ENCODE results near the gene GALNT9. TPM values are rescaled to one million over a fixed set of nuclear protein-coding genes. Genes with fewer than 3 reads are reported as not detected.

Gene GALNT9
- polyA plus RNA-seq, 1 of the 3 experiments (the other 2 are of a cell fraction), result not detected

- Histone ChIP-seq H3K4me1 (ENCODE audit: control insufficient read depth in 1 of 2, insufficient read depth in 2 of 2, low read depth in 1 of 2, low read length in 1 of 2) (no peaks in the 10 kb centered on the region), H4K20me1 (ENCODE audit: insufficient read depth) (no peaks in the 10 kb centered on the region), H3K4me2 (no peak overlapping the region), H3K4me3 (ENCODE audit: low read depth in 2 of 2, low read length in 1 of 2) (no peak overlapping the region), H3K27ac (ENCODE audit: low read depth in 2 of 2, low read length in 1 of 2) (no peak overlapping the region), H3K9me3 (no peaks in the 10 kb centered on the region), H3F3A (replicated peaks; ENCODE audit: insufficient read depth) (peaks cover 7% of the 10 kb centered on the region), H3K9me2 (no peaks in the 10 kb centered on the region), H3K36me3 (replicated peaks in 1 of 2; ENCODE audit: control insufficient read depth in 1 of 2, insufficient read depth in 2 of 2, low read length in 1 of 2) (no peaks in the 10 kb centered on the region), H3K27me3 (ENCODE audit: insufficient read depth) (peaks cover 32% of the 10 kb centered on the region), H2AFZ (ENCODE audit: low read depth) (no peak overlapping the region), H3K9ac (no peak overlapping the region), H3K79me2 (ENCODE audit: insufficient read depth) (no peaks in the 10 kb centered on the region)
- no peak for TF ChIP-seq FOSL2 (IDR thresholded peaks at IDR 0.05; ENCODE audit: borderline replicate concordance, low read depth)
- no peak for TF ChIP-seq YY1 (IDR thresholded peaks at IDR 0.05; ENCODE audit: low read depth)
- no peak for TF ChIP-seq ZBTB33 (IDR thresholded peaks at IDR 0.05; ENCODE audit: borderline replicate concordance, low read depth)
- TF ChIP-seq RXRA (IDR thresholded peaks at IDR 0.05; ENCODE audit: borderline replicate concordance, low read depth), result no peak
- no peak for TF ChIP-seq RCOR1 (IDR thresholded peaks at IDR 0.05; ENCODE audit: low read length)
- TF ChIP-seq JUND (IDR thresholded peaks at IDR 0.05), result no peak
- no peak for TF ChIP-seq SIN3A (IDR thresholded peaks at IDR 0.05; ENCODE audit: borderline replicate concordance, low read depth, low read length)
- no peak for TF ChIP-seq MXI1 (IDR thresholded peaks at IDR 0.05; ENCODE audit: low read depth, low read length)
- TF ChIP-seq IRF3 (IDR thresholded peaks at IDR 0.05; ENCODE audit: low read depth, low read length), result no peak
- no peak for TF ChIP-seq USF1 (IDR thresholded peaks at IDR 0.05; ENCODE audit: borderline replicate concordance, low read depth)
- TF ChIP-seq CTCF (IDR thresholded peaks at IDR 0.05), result no peak
- no peak for TF ChIP-seq FOXJ3 (CRISPR knock-in tag; IDR thresholded peaks at IDR 0.05)
- WGBS (ENCODE audit: low lambda C conversion rate), result 12% methylated on average over 7 of the region's 9 CpGs
- no peak for DNase-seq
- ChIA-PET POLR2A (no interaction called here), CTCF (interaction anchor here (0.6 kb wide), 1 partner anchor 176 kb away, joined by 3 read pairs; no protein-coding TSS in a partner anchor)
Observed at GRCh38 chr12:132238488-132238854, 90.9 kb downstream of the GALNT9 start.

Measured in SK-N-SH (cell line).